ENCODE data around the gene RANBP2.
"Not testable (repeated sequence)": the region's sequence is repeated elsewhere in the genome, so short reads cannot be mapped to it uniquely, and the experiment has no call there.

The RANBP2 gene

DNA sequence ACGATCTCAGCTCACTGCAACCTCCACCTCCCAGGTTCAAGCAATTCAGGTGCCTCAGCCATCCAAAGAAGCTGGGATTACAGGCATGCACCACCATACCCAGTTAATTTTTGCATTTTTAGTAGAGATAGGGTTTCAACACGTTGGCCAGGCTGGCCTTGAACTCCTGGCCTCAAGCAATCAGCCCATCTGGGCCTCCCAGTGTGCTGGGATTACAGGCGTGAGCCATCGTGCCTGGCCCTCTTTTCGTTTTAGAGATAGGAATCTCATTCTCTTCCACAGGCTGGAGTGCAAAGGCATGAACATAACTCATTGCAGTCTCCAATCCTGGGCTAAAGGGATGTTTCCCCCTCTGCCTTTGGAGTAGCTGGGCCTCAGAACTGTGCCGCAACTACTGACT, 2.3 kb upstream of the RANBP2 start:
- not testable (repeated sequence) for H3K27me3 Mint-ChIP-seq

DNA sequence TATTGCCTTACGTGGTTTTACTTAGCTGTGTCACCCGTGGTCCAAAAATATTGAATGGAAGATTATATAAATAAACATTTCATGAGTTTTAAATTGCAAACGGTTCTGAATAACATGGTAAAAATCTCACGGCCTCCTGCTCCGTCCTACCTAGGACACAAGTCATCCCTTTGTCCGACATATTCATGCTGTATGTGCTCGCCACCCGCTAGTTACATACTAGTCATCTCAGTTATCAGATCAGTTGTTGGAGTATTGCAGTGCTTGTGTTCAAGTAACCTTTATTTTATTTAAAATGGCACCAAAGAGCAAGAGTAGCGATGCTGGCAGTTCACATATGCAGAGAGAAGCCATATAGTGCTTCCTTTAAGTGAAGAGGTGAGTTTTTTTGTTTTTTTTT, 6.8 kb downstream of the RANBP2 start:
- not testable (repeated sequence) for DNase-seq, H3K27me3 Mint-ChIP-seq, H3K4me3 Mint-ChIP-seq, H3K9me3 Mint-ChIP-seq
- Mint-ChIP-seq H3K27ac (peak overlapping the region; percentile 39), H3K4me1 (ENCODE audit: low read depth) (peaks cover 46% of the 10 kb centered on the region), H3K36me3 (ENCODE audit: low read depth) (peaks cover 35% of the 10 kb centered on the region)

More for the DNA sequence above, 2.3 kb upstream of the RANBP2 start:
- H3K4me3 Mint-ChIP-seq; H3K27ac Mint-ChIP-seq; H3K9me3 Mint-ChIP-seq; DNase-seq; H3K4me1 Mint-ChIP-seq (ENCODE audit: low read depth): not testable (repeated sequence)
- H3K36me3 Mint-ChIP-seq (ENCODE audit: low read depth) = peaks cover 14% of the 10 kb centered on the region

DNA sequence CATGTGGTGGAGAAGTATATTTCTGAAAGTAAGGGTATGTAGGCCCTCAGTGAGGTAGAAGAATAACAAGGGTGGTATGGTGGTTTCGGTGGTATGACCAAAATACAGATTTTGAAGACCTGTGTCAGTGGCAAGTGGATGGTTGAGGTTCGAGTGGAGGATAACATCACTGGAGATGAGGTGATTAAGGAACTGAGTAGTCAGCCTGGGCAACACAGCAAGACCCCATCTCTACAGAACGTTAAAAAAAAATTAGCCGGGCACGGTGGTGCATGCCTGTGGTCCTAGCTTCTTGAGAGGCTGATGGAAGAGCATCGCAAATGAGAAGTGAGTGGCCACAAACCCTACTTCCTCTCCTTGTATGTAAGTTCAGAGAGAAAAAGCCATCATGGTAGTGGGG, 15.4 kb downstream of the RANBP2 start:
- H3K4me3 Mint-ChIP-seq; H3K27me3 Mint-ChIP-seq; H3K9me3 Mint-ChIP-seq; DNase-seq; H3K4me1 Mint-ChIP-seq (ENCODE audit: low read depth): not testable (repeated sequence)
- H3K36me3 Mint-ChIP-seq (ENCODE audit: low read depth) = peaks cover 67% of the 10 kb centered on the region
- H3K27ac Mint-ChIP-seq = peak overlapping the region; percentile 60

DNA sequence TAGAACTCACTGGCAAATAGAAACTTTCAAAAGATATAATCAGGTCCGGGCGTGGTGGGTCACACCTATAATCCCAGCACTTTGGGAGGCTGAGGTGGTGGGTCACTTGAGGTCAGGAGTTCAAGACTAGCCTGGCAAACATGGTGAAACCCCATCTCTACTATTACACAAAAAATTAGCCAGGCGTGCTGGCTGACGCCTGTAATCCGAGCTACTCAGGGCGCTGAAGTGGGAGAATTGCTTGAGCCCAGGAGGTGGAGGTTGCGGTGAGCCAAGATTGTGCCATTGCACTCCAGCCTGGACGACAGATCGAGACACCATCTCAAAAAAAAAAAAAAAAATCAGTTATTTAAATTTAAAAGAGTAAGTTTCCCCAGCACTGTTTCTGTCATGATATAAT, 38.7 kb downstream of the RANBP2 start:
- H3K36me3 Mint-ChIP-seq (ENCODE audit: low read depth) = peaks cover 65% of the 10 kb centered on the region
- not testable (repeated sequence) for H3K4me1 Mint-ChIP-seq (ENCODE audit: low read depth); H3K27ac Mint-ChIP-seq; H3K4me3 Mint-ChIP-seq; DNase-seq; H3K9me3 Mint-ChIP-seq; H3K27me3 Mint-ChIP-seq

DNA sequence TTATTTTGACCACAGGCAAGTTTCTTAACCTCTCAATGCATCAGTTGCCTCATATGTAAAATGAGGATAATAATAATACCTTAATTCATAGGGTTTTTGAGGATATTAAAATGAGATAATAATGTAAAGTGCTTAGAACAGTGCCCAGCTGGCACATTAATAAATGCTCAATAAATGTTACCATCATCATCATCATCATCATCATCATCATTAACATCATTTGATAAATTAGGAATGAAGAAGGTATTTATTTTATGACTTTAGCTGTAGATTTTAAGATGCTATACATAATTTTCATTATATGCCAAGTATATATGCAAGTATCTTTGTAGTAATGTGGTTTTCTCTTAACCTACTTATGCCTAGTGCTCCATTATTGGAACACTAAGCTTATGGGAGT, 43.3 kb downstream of the RANBP2 start:
- Mint-ChIP-seq H3K36me3 (ENCODE audit: low read depth) (peaks cover 73% of the 10 kb centered on the region), H3K4me1 (ENCODE audit: low read depth) (peaks cover 11% of the 10 kb centered on the region)
- H3K4me3 Mint-ChIP-seq, DNase-seq, H3K9me3 Mint-ChIP-seq, H3K27ac Mint-ChIP-seq, H3K27me3 Mint-ChIP-seq: not testable (repeated sequence)

DNA sequence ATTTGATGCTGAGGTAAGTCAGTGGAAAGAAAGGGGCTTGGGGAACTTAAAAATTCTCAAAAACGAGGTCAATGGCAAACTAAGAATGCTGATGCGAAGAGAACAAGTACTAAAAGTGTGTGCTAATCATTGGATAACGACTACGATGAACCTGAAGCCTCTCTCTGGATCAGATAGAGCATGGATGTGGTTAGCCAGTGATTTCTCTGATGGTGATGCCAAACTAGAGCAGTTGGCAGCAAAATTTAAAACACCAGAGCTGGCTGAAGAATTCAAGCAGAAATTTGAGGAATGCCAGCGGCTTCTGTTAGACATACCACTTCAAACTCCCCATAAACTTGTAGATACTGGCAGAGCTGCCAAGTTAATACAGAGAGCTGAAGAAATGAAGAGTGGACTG, 47.4 kb downstream of the RANBP2 start:
- DNase-seq, H3K4me3 Mint-ChIP-seq, H3K9me3 Mint-ChIP-seq, H3K27me3 Mint-ChIP-seq: not testable (repeated sequence)
- Mint-ChIP-seq H3K27ac (peak overlapping the region; percentile 52), H3K4me1 (ENCODE audit: low read depth) (peaks cover 13% of the 10 kb centered on the region), H3K36me3 (ENCODE audit: low read depth) (peaks cover 80% of the 10 kb centered on the region)

DNA sequence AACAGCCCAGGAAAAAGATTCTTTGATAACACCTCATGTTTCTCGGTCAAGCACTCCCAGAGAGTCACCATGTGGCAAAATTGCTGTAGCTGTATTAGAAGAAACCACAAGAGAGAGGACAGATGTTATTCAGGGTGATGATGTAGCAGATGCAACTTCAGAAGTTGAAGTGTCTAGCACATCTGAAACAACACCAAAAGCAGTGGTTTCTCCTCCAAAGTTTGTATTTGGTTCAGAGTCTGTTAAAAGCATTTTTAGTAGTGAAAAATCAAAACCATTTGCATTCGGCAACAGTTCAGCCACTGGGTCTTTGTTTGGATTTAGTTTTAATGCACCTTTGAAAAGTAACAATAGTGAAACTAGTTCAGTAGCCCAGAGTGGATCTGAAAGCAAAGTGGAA, 48.6 kb downstream of the RANBP2 start:
- not testable (repeated sequence) for H3K27me3 Mint-ChIP-seq, H3K27ac Mint-ChIP-seq, H3K4me3 Mint-ChIP-seq, DNase-seq, H3K9me3 Mint-ChIP-seq
- Mint-ChIP-seq H3K36me3 (ENCODE audit: low read depth) (peaks cover 85% of the 10 kb centered on the region), H3K4me1 (ENCODE audit: low read depth) (peaks cover 13% of the 10 kb centered on the region)

DNA sequence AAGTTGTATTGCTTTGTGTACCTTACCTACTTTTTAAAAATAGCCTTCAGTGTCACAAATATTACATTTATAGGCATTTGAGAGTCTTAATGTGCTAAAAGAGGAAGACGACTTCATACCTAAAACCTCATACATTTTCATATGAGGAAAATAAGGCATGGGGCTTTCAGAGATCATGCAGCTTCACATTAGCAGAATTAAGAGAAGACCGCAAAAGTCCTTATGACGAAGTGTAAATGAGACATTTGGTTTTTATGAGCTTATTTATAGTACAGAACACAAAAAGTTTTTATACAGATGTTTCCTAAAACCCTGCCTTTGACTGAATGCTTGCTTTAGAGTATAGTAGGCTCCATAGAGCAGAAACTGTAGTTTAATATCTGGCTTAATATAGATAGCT, 57.2 kb downstream of the RANBP2 start:
- no peaks in the 10 kb centered on the region for H3K27me3 Mint-ChIP-seq
- H3K4me1 Mint-ChIP-seq (ENCODE audit: low read depth) = no peaks in the 10 kb centered on the region
- peaks cover 95% of the 10 kb centered on the region for H3K36me3 Mint-ChIP-seq (ENCODE audit: low read depth)
- DNase-seq = no peak
- H3K4me3 Mint-ChIP-seq = no peak overlapping the region
- peak overlapping the region; percentile 61 for H3K27ac Mint-ChIP-seq
- no peaks in the 10 kb centered on the region for H3K9me3 Mint-ChIP-seq

DNA sequence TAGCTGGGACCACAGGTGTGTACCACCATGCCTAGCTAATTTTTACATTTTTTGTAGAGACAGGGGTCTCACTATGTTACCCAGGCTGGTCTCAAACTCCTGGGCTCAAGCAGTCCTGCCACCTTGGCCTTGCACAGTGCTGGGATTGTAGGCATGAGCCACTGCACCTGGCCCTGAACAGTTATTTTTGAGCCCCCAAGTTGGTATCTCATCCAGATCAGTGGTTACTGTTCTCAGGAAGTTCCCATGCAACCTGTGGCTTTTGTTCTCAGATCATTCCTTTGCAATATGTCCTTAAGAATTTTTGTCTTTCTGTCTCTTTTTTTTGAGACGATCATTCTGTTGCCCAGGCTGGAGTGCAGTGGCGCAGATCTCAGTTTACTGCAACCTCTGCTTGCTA, 59.6 kb downstream of the RANBP2 start:
- DNase-seq = no peak
- Mint-ChIP-seq H3K9me3 (no peaks in the 10 kb centered on the region), H3K27ac (peak overlapping the region; percentile 26), H3K4me3 (no peak overlapping the region), H3K36me3 (ENCODE audit: low read depth) (peaks cover 91% of the 10 kb centered on the region), H3K4me1 (ENCODE audit: low read depth) (no peaks in the 10 kb centered on the region), H3K27me3 (no peaks in the 10 kb centered on the region)

DNA sequence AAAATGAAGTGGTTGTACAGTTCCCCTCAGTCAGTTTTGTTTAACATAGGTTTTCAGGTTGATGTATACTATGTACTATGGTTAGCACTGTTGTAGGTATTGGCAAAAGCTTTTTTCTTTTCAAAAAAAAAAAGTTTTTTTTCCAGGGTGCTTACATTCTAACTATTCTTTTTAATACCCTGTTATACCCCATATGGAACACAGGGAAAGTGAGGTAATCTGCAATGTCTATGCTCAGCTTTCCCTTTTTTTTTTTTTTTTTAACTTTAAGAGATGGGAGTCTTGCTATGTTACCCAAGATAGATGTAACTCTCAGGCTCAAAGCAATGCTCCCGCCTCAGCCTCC, 66.7 kb downstream of the RANBP2 start:
- Mint-ChIP-seq H3K4me3 (peak overlapping the region; percentile 94), H3K4me1 (ENCODE audit: low read depth) (peaks cover 20% of the 10 kb centered on the region), H3K27me3 (no peaks in the 10 kb centered on the region), H3K36me3 (ENCODE audit: low read depth) (peaks cover 65% of the 10 kb centered on the region), H3K9me3 (no peaks in the 10 kb centered on the region), H3K27ac (peak overlapping the region; percentile 97)
- no peak for DNase-seq

DNA sequence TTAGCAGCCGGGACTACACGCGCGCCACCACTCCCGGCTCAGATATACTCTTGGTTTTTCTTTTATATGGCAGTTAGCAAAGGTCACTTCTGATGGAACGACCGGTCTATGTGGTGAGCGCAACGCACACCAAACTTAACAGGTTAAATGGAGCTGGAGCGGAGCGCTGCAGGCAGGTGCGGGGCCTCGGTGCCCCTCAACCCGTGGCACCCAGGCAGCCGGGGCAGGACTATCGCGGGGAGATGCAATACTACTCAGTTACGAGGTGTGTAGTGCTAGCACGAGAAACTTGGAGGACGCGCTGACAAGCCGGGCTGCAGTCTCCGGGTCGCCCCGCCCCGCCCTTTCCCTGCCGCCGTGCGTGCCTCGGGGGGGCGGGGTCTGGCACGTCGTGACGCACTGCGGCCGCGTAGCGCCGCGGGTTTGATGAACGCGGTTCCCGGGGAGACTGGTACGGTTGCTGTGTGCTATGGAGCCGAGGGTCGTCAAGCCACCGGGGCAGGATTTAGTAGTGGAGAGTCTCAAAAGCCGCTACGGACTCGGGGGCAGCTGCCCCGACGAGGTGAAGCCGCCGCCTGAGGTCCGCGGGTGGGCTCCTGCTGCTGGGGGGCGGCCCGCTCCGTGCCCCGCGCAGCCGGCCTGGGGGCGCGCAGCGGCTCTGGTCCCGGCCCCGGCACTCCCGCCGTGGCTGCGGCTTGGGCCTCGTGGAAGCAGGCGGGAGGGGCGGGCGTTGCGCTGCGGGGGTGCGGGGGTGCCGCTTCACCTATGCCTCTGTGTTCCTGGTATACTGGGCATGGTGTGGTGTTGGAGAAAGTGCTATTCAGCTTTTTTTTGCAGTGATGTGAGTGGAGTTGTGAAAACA, 67.3 kb downstream of the RANBP2 start, which contains the start of gene CCDC138:
Gene CCDC138 (plus strand): TSS at position 418 of the 862 bp plus-strand sequence. CDS start 52 bp downstream, at position 470.
- Mint-ChIP-seq H3K4me1 (ENCODE audit: low read depth) (peaks cover 20% of the 10 kb centered on the region), H3K4me3 (peak within 1 kb of the TSS; percentile 94), H3K9me3 (no peaks in the 10 kb centered on the region), H3K36me3 (ENCODE audit: low read depth) (peaks cover 68% of the 10 kb centered on the region), H3K27me3 (no peaks in the 10 kb centered on the region), H3K27ac (peak within 1 kb of the TSS; percentile 97)
- peak; percentile 94 for DNase-seq

DNA sequence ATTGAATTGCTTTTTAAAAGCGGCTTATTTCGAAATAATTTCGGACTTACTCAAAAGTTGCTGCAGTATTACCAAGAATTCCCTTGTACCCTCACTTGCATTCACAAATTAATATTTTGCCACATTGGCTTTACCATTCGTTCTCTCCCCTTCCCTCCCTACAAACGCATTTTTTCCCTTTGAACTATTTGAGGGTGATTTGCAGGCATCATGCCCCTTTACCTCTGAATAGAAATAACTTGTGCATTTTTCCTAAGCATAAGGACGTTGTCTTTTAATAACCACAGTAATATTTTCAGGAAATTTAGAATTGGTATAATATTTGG, 67.9 kb downstream of the RANBP2 start:
- peaks cover 20% of the 10 kb centered on the region for H3K4me1 Mint-ChIP-seq (ENCODE audit: low read depth)
- peaks cover 68% of the 10 kb centered on the region for H3K36me3 Mint-ChIP-seq (ENCODE audit: low read depth)
- H3K9me3 Mint-ChIP-seq = no peaks in the 10 kb centered on the region
- DNase-seq = no peak
- peak overlapping the region; percentile 94 for H3K4me3 Mint-ChIP-seq
- H3K27me3 Mint-ChIP-seq = no peaks in the 10 kb centered on the region
- peak overlapping the region; percentile 82 for H3K27ac Mint-ChIP-seq

DNA sequence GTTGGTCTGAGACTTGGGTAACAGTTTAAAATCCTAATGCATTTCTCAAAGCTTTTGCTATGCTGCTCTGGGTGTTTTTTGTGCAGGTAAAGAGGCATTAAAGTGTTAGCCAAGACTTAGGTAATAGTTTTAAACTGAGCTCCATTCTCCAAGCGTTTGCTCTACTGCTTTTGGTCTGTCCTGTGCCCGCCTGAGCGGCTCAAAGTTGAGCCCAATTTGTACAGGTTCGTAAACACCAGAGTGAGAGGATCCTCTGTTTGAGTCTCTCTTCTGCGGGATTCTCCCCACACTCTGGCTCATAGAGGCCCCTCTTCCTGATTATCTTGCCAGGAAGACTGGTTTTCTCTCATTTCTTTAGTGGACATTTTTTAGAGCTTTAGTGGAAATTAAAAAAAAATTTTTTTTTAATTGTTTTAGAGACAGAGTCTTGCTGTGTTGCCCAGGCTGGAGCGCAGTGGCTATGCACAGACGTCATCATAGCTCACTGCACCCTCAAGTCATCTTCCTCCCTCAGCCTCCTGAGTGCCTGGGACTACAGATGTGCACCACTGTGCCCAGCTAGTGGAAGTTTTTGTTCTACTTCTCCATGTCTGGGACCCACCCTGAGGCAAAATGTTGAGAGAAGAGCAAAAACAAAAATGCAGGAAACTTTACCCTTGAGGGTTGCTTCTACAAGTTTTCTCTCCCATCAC, 83.9 kb downstream of the RANBP2 start:
- no peak for DNase-seq
- no peak overlapping the region for H3K27ac Mint-ChIP-seq
- no peak overlapping the region for H3K4me3 Mint-ChIP-seq
- no peaks in the 10 kb centered on the region for H3K4me1 Mint-ChIP-seq (ENCODE audit: low read depth)
- peaks cover 68% of the 10 kb centered on the region for H3K36me3 Mint-ChIP-seq (ENCODE audit: low read depth)
- H3K9me3 Mint-ChIP-seq = peaks cover 1% of the 10 kb centered on the region
- H3K27me3 Mint-ChIP-seq = no peaks in the 10 kb centered on the region

DNA sequence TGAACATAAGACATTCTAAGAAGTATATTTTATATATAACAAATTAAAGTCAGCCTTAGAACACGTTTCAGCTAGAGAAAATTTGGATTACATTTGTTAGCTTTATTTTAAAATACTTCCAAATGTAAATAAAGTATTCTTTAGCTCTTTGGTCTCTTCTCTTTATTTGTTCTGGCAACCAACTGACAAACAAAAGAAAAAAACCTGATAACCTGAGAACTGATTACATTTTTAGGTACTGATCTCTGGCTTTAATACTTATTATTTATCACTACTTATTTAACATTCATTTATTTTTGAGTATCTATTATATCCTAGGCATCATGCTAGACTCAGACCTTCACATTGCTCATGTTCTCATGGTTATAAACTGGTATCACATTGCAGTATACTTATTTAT, 85.8 kb downstream of the RANBP2 start:
- Mint-ChIP-seq H3K36me3 (ENCODE audit: low read depth) (peaks cover 69% of the 10 kb centered on the region), H3K9me3 (peaks cover 15% of the 10 kb centered on the region), H3K27me3 (no peaks in the 10 kb centered on the region), H3K4me3 (no peak overlapping the region), H3K4me1 (ENCODE audit: low read depth) (no peaks in the 10 kb centered on the region), H3K27ac (no peak overlapping the region)
- no peak for DNase-seq

DNA sequence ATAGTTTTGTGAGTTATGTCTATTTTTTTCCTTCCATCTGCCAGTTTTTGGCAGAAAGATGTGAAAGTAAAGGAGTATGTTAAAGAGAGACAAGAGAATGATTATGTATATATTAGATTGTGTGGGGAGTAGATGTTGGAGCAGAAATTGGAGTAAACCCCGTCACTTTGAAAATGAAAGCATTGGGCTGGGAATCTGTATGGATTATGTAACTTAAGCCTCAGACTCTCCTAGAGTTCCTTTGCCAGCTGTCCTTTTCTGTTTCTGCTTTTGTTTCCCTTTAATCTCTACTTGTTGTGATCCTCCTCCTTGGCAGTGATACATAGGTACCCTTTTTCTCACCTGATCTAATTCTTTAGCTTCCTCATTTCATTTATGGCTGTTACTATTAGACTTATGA, 86.5 kb downstream of the RANBP2 start:
- Mint-ChIP-seq H3K36me3 (ENCODE audit: low read depth) (peaks cover 73% of the 10 kb centered on the region), H3K27me3 (no peaks in the 10 kb centered on the region), H3K4me1 (ENCODE audit: low read depth) (no peaks in the 10 kb centered on the region), H3K27ac (no peak overlapping the region), H3K4me3 (no peak overlapping the region), H3K9me3 (peaks cover 20% of the 10 kb centered on the region)
- no peak for DNase-seq

All from activated T-cell treated with anti-CD3 and anti-CD28 coated beads, Interleukin-2, amount 50 U/mL, for 24 hours (primary cell).